HG03457 (cell line): Measurements from ENCODE around the gene POLE3.
"Not testable (repeated sequence)": the region's sequence is repeated elsewhere in the genome, so short reads cannot be mapped to it uniquely, and the experiment has no call there.

Experiments
- ATAC-seq: cut with Tn5 transposase; IDR thresholded peaks from one replicate; pipeline ENCODE4 v1.9.1; 2021; ENCODE audit warnings: moderate number of reproducible peaks; ENCODE audit not compliant: unreplicated experiment

Gene POLE3

GRCh38 chr9:113379094-113379828 is 31.2 kb downstream of the POLE3 start:
- ATAC-seq = not testable (repeated sequence)

DNA sequence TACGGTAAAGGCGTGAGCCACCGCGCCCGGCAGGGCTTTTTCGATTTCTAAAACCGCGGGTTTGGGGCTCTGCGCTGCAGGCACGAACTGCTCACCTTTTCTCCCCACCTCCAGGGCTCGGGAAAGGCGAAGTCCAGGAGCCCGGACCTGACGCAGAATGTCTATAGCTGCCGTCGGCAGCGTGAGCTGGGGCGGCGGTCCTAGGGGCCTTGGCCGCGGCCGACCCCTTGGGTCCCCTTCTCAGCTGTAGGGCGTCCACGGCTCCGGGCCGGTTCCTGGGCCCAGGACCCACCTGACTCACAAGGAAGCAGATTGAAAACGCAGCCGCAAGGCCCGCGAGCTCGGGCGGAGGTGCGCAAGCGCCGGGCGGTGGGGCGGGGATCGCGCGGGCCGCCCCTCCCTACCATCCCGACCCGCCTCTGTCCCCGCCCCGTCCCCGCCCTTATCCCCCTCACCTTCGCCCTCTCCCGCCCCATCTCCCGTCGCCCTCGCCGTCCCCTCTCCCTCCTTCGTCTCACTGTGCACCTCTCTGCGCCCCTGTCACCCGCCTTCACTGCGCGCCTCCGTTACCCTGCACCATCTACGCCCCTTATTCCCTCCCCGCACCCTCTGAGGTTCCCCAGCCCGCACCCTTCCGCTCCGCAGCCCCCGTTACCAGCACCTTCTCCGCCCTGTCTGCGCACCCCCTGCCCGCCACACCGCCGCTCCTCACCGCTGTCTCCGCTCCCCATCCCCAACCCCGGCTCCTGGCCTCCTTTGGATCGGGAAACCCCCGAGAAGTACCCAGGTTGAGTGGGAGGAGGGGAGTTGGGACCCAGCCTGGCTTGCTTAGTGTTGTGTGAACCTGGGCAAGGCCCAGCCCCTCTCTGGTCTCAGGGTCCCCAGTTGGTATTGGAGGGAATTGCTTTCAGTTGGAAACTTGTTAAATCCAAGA is 33.6 kb downstream of the POLE3 start, which contains the start of gene HDHD3:
Gene HDHD3 (minus strand): TSS at position 353 of the 934 bp plus-strand sequence. CDS start 2,632 bp downstream, outside the sequence.
- ATAC-seq = peak; percentile 58

GRCh38 chr9:113375057-113376023 is 35.1 kb downstream of the POLE3 start:
- ATAC-seq = no peak

DNA sequence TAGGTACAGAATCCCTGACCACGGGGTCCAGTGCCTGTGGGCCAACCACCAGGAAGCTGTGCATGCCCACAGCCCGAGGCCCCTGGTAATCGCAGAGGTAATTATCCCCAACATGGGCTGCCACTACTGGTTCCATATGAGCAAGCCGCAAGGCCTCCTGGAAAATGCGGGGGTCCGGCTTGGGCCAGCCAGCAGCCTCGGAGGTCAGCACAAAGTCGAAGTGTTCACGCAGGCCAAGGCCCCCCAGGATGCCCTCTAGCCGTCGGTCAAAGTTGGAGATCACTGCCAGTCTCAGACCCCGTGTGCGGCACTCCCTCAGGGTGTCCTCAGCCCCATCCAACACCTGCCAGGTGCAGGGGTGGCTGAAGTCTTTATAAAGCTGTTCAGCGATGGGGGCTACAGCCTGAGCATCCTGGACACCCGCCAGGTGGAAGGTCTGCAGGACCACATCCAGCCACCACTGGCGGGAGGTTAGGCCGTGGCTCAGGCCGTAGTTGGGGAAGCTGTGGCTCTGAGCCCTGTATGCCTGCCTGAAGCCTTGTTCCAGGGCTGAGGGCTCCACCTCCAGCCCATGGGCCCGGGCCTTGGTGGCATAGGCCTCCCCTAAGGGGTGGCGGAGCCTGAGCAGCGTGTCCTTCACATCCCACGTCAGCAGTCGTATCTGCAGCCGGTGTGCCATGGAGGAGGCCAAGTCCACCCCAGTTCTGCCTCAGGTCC is 36.6 kb downstream of the POLE3 start:
- no peak for ATAC-seq

- ATAC-seq = no peak
Measured at GRCh38 chr9:113373256-113373655, 37.2 kb downstream of the POLE3 start.

GRCh38 chr9:113372059-113372458 is 38.4 kb downstream of the POLE3 start:
- ATAC-seq = no peak

GRCh38 chr9:113370806-113371325 is 39.6 kb downstream of the POLE3 start:
- ATAC-seq = no peak

DNA sequence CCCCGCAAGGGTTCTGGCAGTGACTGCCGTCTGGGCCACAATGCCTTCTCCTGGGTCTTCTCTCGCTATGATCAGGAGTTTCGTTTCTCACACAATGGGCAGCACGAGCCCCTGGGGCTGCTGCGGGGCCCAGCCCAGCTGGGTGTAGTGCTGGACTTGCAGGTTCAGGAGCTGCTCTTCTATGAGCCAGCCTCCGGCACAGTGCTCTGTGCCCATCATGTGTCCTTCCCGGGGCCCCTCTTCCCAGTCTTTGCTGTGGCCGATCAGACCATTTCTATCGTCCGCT is 40.7 kb downstream of the POLE3 start:
- ATAC-seq = no peak

GRCh38 chr9:113368982-113369854 is 41.3 kb downstream of the POLE3 start:
- no peak for ATAC-seq

GRCh38 chr9:113368348-113368981 is 42.0 kb downstream of the POLE3 start:
- ATAC-seq = no peak

DNA sequence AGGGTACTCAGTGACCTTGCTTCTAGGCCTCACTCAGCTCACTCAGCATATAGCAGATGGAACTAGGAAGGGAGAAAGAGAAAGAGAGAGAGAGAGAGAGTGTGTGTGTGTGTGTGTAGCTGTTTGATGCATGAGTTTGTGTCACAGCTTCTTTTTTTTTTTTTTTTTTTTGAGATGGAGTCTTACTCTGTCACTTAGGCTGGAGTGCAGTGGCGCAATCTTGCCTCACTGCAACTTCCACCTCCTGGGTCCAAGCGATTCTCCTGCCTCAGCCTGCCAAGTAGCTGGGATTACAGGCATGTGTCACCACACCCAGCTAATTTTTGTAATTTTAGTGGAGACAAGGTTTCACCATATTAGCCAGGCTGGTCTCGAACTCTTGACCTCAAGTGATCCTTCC is 44.8 kb downstream of the POLE3 start:
- ATAC-seq = not testable (repeated sequence)

GRCh38 chr9:113364951-113365350 is 45.5 kb downstream of the POLE3 start:
- no peak for ATAC-seq

DNA sequence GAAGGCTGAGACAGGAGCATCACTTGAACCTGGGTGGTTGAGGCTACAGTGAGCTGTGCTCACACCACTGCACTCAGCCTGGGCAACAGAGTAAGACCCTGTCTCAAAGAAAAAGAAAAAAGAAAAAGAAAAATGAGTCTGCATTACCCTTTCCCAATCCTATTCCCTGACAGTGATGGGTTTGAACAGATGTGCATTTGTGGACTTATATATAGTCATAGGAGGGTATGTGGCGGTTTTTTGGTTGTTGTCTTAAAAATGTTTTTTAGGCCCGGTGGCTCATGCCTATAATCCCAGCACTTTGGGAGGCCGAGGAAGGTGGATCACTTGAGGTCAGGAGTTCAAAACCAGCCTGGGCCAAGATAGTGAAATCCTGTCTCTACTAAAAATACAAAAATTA is 47.1 kb downstream of the POLE3 start:
- ATAC-seq = no peak

GRCh38 chr9:113361304-113362018 is 49.0 kb downstream of the POLE3 start:
- no peak for ATAC-seq

GRCh38 chr9:113360242-113360842 is 50.1 kb downstream of the POLE3 start:
- no peak for ATAC-seq

GRCh38 chr9:113359385-113359784 is 51.1 kb downstream of the POLE3 start:
- ATAC-seq = no peak
